Hepatocyte (in vitro differentiated cells): ENCODE measurements around the gene RNF181. TPM values are rescaled to one million over a fixed set of nuclear protein-coding genes. Genes with fewer than 3 reads are reported as not detected.

Experiments used
- DNase-seq: peaks from one replicate; pipeline ENCODE4 v3.0.0-alpha.2; 2016; ENCODE audit warnings: low spot score
- H2AFZ ChIP-seq: fragments of 200-600 bp; sonication (generic); 2 replicates; pipeline ENCODE4 v1.6.0; 2016; ENCODE audit warnings: antibody characterized with exemption, mild to moderate bottlenecking
- H3K27ac ChIP-seq: fragments of 200-600 bp; sonication (generic); 2 replicates; pipeline ENCODE4 v1.5.1; 2016; ENCODE audit warnings: mild to moderate bottlenecking
- H3K27me3 ChIP-seq: fragments of 200-600 bp; sonication (generic); 2 replicates; pipeline ENCODE4 v1.6.1; 2016
- H3K36me3 ChIP-seq: fragments of 200-600 bp; sonication (generic); replicated peaks from 2 replicates; pipeline ENCODE4 v1.5.1; 2016; ENCODE audit warnings: low read depth; ENCODE audit not compliant: insufficient read depth
- H3K4me1 ChIP-seq: fragments of 200-600 bp; sonication (generic); 2 replicates; pipeline ENCODE4 v1.5.1; 2016; ENCODE audit warnings: mild to moderate bottlenecking, moderate library complexity; ENCODE audit not compliant: insufficient read depth
- H3K4me2 ChIP-seq: fragments of 200-600 bp; sonication (generic); 2 replicates; pipeline ENCODE4 v1.6.0; 2016
- H3K4me3 ChIP-seq: fragments of 200-600 bp; sonication (generic); 2 replicates; pipeline ENCODE4 v1.5.1; 2016; ENCODE audit warnings: mild to moderate bottlenecking
- H3K79me2 ChIP-seq: fragments of 200-600 bp; sonication (generic); 2 replicates; pipeline ENCODE4 v1.6.0; 2017; ENCODE audit warnings: mild to moderate bottlenecking
- H3K9me2 ChIP-seq: fragments of 200-600 bp; sonication (generic); replicated peaks from 2 replicates; pipeline ENCODE4 v1.6.0; 2017; ENCODE audit warnings: mild to moderate bottlenecking; ENCODE audit not compliant: insufficient read depth
- H3K9me3 ChIP-seq: fragments of 200-600 bp; sonication (generic); 2 replicates; pipeline ENCODE4 v1.5.1; 2016; ENCODE audit warnings: low read depth, mild to moderate bottlenecking
- H4K20me1 ChIP-seq: fragments of 200-600 bp; sonication (generic); 2 replicates; pipeline ENCODE4 v1.6.0; 2016; ENCODE audit warnings: mild to moderate bottlenecking; ENCODE audit not compliant: insufficient read depth, poor library complexity, severe bottlenecking
- CTCF ChIP-seq: fragments of 200-600 bp; sonication (generic); IDR thresholded peaks from 2 replicates; pipeline ENCODE4 v1.5.1; 2016; ENCODE audit warnings: antibody characterized with exemption, mild to moderate bottlenecking; ENCODE audit not compliant: poor library complexity
- EZH2 ChIP-seq: fragments of 200-600 bp; sonication (generic); IDR thresholded peaks from 2 replicates; pipeline ENCODE4 v1.6.1; 2016; ENCODE audit warnings: antibody characterized with exemption, mild to moderate bottlenecking, borderline replicate concordance
- EZH2phosphoT487 ChIP-seq: fragments of 200-600 bp; sonication (generic); IDR thresholded peaks from one replicate; pipeline ENCODE4 v1.6.1; 2018; ENCODE audit warnings: antibody characterized with exemption, mild to moderate bottlenecking, low read depth, moderate library complexity; ENCODE audit not compliant: unreplicated experiment, severe bottlenecking
- WGBS: methylation state at CpG from one replicate; pipeline ENCODE4 v1.1.6; 2016; ENCODE audit warnings: low lambda C conversion rate; ENCODE audit errors: missing lambda C conversion rate; 5-methylcytosine and 5-hydroxymethylcytosine counted together
- polyA plus RNA-seq: library from polyadenylated mRNA; unstranded; fragments of >200 nt; fragmentation: Nextera tagmentation; extraction: Ambion mirVana; gene quantifications from 2 replicates; pipeline ENCODE4 v1.2.1, GENCODE V29; 2016
- small RNA-seq: library from RNA; depleted of rRNA; stranded (forward); fragments of <200 nt; gene quantifications from one replicate; pipeline ENCODE3, GENCODE V24; 2014
- total RNA-seq: library from RNA; depleted of rRNA; stranded (reverse); fragments of >200 nt; gene quantifications from 2 replicates; pipeline ENCODE4 v1.2.3, GENCODE V29; 2014

Gene RNF181
- total and polyA plus RNA-seq, 2 experiments from 2014 or later: 159 to 250 TPM

DNA sequence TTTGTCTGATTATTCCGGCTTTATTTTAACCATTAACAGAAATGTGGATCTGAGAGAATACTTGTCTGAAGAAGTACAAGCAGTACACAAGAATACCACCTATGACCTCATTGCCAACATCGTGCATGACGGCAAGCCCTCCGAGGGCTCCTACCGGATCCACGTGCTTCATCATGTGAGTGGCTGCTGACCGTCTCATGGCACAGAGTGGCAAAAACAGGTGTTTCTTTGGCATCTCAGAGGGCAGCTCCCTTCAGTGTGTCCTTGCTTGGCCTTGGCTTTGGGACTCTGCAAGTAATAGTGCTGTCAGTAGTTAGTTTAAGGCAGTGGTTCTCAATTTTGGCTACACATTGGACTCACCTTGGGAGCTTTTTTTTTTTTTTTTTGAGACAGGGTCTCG lies 49.4 kb downstream of the RNF181 start:
- H3K4me3 ChIP-seq: no peak overlapping the region
- WGBS: 98% methylated on average over 8 of the region's 8 CpGs

DNA sequence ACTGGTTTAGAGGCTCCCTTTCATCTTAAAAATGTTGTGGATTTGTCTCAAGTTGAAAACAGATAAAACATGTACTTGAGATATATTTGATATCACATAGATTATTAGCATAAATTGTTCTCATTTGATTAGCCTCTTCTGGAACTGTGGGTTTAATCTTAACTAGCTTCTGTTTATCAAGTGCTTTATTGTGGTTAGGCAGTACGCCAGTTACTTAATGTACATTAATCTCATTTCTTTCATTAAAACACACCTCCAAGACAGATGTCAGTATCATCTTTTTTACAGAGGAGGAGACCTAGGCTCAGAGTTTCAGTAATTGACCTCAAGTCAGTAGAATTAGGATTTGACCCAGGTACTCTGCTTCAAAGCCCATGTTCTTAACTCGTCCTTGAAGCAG lies 50.6 kb downstream of the RNF181 start:
- H3K4me3 ChIP-seq: no peak overlapping the region
- H3K4me1 ChIP-seq: peaks cover 6% of the 10 kb centered on the region
- no peaks in the 10 kb centered on the region for H4K20me1 ChIP-seq
- H3K9me3 ChIP-seq: no peaks in the 10 kb centered on the region
- 96% methylated on average over 2 of the region's 2 CpGs for WGBS
- no peak overlapping the region for H2AFZ ChIP-seq
- no peak for DNase-seq
- H3K27ac ChIP-seq: no peak overlapping the region
- TF ChIP-seq EZH2phosphoT487 (no peak), CTCF (no peak), EZH2 (no peak)
- peaks cover 3% of the 10 kb centered on the region for H3K79me2 ChIP-seq
- no peak overlapping the region for H3K4me2 ChIP-seq
- no peaks in the 10 kb centered on the region for H3K36me3 ChIP-seq
- H3K9me2 ChIP-seq: no peaks in the 10 kb centered on the region
- H3K27me3 ChIP-seq: no peaks in the 10 kb centered on the region

More for the DNA sequence above, 49.4 kb downstream of the RNF181 start:
- DNase-seq: no peak
- Histone ChIP-seq H3K36me3 (no peaks in the 10 kb centered on the region), H3K9me2 (no peaks in the 10 kb centered on the region), H3K27me3 (no peaks in the 10 kb centered on the region), H3K79me2 (peaks cover 6% of the 10 kb centered on the region), H2AFZ (no peak overlapping the region), H3K9me3 (no peaks in the 10 kb centered on the region), H4K20me1 (no peaks in the 10 kb centered on the region), H3K27ac (no peak overlapping the region), H3K4me2 (no peak overlapping the region), H3K4me1 (peaks cover 6% of the 10 kb centered on the region)
- no peak for TF ChIP-seq EZH2phosphoT487
- TF ChIP-seq CTCF: no peak
- no peak for TF ChIP-seq EZH2

Small RNA genes lying within 50 kb of the gene (small RNA-seq; reads per million reads assigned to genes)
- gene RN7SL126P: not detected

Other genes starting within 250 kb of the RNF181 start
- 55.3 and 58.5 TPM in 2 replicates for gene RETSAT, start 241.2 kb upstream of the RNF181 start, total RNA-seq
- gene RETSAT, start 241.2 kb upstream of the RNF181 start, polyA plus RNA-seq: 22.2 and 24.7 TPM in 2 replicates
- gene ELMOD3, start 241.0 kb upstream of the RNF181 start, total RNA-seq: 17.6 and 25.1 TPM in 2 replicates
- gene ELMOD3, start 241.0 kb upstream of the RNF181 start, polyA plus RNA-seq: 16.4 and 18.1 TPM in 2 replicates
- gene CAPG, start 185.4 kb upstream of the RNF181 start, total RNA-seq: 108 and 123 TPM in 2 replicates
- 172 and 188 TPM in 2 replicates for gene CAPG, start 185.4 kb upstream of the RNF181 start, polyA plus RNA-seq
- gene SH2D6, start 177.0 kb upstream of the RNF181 start, total RNA-seq: 0.27 and 0.36 TPM in 2 replicates
- gene SH2D6, start 177.0 kb upstream of the RNF181 start, polyA plus RNA-seq: 2.3 and 2.8 TPM in 2 replicates
- gene MAT2A, start 56.6 kb upstream of the RNF181 start, total RNA-seq: 202 and 252 TPM in 2 replicates
- gene MAT2A, start 56.6 kb upstream of the RNF181 start, polyA plus RNA-seq: 379 and 465 TPM in 2 replicates
- gene GGCX, start 34.3 kb upstream of the RNF181 start, total RNA-seq: 64.5 and 82.5 TPM in 2 replicates
- gene GGCX, start 34.3 kb upstream of the RNF181 start, polyA plus RNA-seq: 66.1 and 73.5 TPM in 2 replicates
- gene VAMP8, start 18.2 kb upstream of the RNF181 start, total RNA-seq: 50.7 and 70.4 TPM in 2 replicates
- gene VAMP8, start 18.2 kb upstream of the RNF181 start, polyA plus RNA-seq: 213 and 240 TPM in 2 replicates
- 2.1 and 2.7 TPM in 2 replicates for gene VAMP5, start 11.3 kb upstream of the RNF181 start, total RNA-seq
- gene VAMP5, start 11.3 kb upstream of the RNF181 start, polyA plus RNA-seq: 36.1 TPM in 2 replicates
- gene TMEM150A, start 7.0 kb downstream of the RNF181 start, total RNA-seq: 20.1 and 25.7 TPM in 2 replicates
- 64.6 and 67.9 TPM in 2 replicates for gene TMEM150A, start 7.0 kb downstream of the RNF181 start, polyA plus RNA-seq
- 21.6 and 23.1 TPM in 2 replicates for gene C2orf68, start 16.3 kb downstream of the RNF181 start, total RNA-seq
- gene C2orf68, start 16.3 kb downstream of the RNF181 start, polyA plus RNA-seq: 28.3 and 28.4 TPM in 2 replicates
- gene USP39, start 20.4 kb downstream of the RNF181 start, total RNA-seq: 41.7 and 63.9 TPM in 2 replicates
- 27.5 and 38.5 TPM in 2 replicates for gene USP39, start 20.4 kb downstream of the RNF181 start, polyA plus RNA-seq
- 13.0 and 27.6 TPM in 2 replicates for gene SFTPB, start 72.5 kb downstream of the RNF181 start, total RNA-seq
- gene SFTPB, start 72.5 kb downstream of the RNF181 start, polyA plus RNA-seq: 1.1 and 3.3 TPM in 2 replicates
- not detected in 2 replicates for gene GNLY, start 98.6 kb downstream of the RNF181 start, total RNA-seq
- 1.0 TPM in 1 of 2 replicates, not detected in the other for gene GNLY, start 98.6 kb downstream of the RNF181 start, polyA plus RNA-seq
- gene ATOH8, start 158.2 kb downstream of the RNF181 start, total RNA-seq: 2.0 and 2.9 TPM in 2 replicates
- 1.3 and 2.1 TPM in 2 replicates for gene ATOH8, start 158.2 kb downstream of the RNF181 start, polyA plus RNA-seq